HG03135 (cell line): Measurements from ENCODE around the gene CAMKMT.

ENCODE experiments used
- ATAC-seq: cut with Tn5 transposase; IDR thresholded peaks from one replicate; pipeline ENCODE4 v1.9.1; 2021; ENCODE audit warnings: mild to moderate bottlenecking, moderate library complexity; ENCODE audit not compliant: unreplicated experiment

The CAMKMT gene

DNA sequence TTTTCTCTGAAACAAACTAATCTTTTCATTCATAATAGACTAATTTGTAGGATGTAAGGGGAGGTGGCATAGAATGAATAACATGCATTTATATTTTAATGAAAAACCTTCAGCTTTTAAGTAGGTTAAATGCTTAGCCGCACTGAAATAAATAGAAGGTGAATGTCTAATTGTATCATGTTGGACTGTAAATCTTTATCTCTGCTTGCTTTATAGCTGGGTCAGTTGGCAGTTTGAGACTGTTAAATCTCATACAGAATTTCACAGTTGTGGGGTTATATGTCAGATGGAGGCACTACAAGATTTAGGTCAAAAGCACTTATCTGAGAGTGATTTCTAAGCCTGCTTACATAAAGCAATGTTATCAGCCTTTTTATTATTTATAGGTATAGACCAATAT, 405.0 kb downstream of the CAMKMT start:
- no peak for ATAC-seq

DNA sequence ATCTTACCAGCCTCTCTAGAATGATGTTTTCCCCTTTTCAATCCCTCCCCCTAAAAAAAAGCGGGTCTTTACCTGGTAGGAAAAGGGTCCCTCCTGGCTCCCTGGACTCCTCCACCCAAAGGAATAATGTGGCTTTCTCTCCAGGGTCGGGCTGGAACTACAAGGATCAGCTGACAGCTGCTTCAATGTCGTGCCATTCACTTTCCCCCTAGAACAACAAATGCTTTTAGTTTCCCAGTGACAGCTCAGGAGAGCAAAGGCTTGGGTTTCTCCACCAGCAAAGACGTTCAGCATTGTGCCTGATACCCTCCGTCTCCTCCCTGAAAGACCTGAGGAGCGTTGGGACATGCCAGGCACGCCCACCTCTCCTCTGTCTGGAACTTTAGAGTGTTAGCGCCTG, 405.9 kb downstream of the CAMKMT start:
- no peak for ATAC-seq

DNA sequence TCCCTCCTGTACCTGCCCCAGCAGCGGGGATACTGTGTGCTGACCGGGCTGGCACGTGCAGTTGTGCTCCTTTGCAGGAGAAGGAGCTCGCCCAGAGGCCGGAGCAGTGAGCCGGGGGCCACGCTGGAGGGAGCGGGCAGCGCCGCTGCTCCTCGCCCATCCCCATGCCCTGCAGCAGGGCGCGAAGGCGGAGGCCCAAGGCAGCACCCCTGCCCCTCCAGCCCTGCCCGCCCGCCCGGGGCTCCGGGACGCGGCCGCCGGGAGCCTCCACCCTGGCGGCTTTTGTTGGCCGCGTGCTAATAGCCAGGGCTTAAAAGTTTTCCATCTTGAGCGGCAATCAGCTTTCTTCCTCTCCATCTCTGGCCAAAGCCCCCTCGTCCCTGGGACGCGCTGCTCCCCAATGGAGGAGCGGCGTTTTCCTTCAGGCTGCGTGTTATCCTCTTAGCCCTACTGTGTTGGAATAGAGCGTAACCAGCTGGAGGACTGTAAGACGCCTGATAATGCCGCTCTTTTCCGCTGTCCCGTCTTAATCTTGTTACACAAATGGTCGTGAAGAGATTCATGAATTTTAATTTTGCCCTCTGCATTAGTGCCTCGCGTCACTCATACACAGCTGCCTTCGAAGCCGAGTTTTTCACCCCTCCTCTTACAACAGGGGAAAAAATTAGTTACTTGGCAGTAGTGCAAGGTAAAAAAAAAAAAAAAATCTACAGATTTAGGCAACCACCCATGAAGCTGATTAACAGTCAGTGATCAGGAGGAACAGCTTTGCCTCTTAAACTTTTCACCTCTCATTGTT, 406.9 kb downstream of the CAMKMT start:
- no peak for ATAC-seq

DNA sequence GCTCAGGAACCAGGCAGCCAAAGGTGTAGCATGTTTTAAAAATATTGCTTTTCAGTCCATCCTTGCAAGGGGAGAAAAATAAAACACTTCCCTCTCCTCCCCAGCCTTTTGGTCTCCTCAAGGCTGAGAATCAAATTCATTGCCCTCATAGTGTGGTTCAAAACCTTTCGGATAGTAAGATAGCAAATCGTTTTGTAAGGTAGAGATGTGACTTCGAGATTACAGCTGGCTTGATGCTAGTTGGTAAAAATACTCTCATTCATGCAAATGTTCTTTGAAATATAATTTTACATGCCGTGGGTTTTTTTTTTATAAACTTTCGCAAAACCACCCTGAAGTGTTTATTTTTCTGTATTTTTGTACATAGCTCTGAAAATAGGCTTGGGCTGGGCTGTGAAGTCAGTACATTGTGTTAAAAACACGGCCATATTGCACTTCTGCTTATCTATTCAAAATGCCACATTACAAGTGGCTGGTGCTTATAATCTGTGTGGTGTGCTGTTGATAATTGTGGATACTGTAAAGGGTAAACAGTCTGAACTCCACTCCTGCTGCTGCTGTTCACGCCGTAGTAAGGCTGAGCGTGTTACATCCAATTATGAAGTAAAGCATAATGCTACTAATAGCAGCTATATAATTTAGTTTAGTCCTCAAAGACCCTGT, 407.7 kb downstream of the CAMKMT start:
- no peak for ATAC-seq

DNA sequence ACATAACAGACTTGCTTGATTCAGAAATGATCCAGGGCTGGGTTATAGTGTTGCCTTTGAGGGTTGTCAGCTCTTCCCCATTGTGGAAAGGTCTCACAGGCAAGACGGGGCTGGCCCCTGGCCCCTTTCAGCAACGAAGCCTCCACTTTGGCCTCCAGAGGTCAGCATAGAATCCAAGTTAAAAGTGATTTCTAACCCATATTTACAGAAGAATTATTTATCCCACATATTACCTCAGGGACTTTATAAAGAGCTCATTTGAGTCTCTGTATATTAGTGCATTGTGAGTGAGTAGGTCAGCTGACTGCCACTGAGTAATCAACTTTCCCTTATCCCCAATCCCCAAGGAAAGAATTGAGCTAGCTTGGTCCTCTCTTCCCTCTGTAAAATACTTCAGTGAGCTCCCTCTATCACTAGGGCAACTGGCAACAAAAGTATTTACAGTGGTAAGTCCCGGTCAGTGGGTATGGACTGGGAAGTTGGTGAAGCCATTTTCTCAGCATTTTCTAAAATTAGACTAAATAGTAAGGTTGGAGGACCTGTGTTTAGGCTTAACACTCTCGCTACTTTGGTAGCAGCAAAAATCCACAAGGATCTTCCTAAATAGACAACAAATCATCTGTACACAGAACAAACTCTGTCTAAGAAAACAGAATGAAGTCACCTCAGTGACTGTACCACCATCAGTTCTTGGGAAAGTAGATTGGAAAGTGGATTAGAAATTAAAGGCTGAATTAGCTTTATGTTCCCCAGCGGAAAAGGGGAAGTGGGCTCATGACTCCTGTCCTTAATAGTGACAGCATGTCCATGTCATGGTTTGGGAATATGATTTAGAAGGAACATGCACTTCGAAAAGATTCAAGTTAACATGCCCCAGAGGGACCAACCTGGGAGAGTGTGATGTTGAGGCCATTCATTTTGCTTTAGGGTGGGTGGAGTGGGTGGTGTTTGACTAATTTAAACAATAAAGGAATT, 408.8 kb downstream of the CAMKMT start:
- ATAC-seq, result no peak

DNA sequence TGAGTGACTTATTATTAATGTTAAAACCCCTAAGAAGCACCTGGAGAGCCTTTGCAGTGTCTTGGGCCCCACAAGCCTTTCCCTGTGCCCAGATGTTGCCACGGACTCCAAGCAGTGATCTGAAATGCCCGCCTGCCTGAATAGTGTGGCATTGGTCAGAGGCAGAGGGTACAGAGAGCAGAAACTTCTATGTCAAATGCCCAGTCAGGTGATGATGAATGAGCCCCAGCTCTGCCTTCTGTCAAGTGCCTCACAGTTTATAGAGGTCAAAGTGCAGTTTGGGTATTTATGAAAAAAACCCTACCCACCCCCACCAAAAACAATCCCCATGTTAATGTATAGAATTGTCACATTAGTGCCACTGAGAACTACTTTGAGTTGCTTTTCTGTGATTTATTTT, 409.8 kb downstream of the CAMKMT start:
- ATAC-seq, result no peak

DNA sequence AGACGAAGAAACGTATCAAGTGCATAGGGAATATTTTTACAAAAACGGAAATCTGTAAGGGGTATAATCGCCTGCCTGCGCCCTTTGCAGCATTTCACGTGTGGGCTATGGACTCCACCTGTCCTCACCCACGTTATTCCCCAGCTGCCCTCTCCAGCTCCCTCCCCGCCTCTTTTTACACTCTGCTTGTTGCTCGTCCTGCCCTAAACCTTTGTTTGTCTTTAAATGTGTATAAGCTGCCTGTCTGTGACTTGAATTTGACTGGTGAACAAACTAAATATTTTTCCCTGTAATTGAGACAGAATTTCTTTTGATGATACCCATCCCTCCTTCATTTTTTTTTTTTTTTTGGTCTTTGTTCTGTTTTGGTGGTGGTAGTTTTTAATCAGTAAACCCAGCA, 410.4 kb downstream of the CAMKMT start:
- no peak for ATAC-seq

DNA sequence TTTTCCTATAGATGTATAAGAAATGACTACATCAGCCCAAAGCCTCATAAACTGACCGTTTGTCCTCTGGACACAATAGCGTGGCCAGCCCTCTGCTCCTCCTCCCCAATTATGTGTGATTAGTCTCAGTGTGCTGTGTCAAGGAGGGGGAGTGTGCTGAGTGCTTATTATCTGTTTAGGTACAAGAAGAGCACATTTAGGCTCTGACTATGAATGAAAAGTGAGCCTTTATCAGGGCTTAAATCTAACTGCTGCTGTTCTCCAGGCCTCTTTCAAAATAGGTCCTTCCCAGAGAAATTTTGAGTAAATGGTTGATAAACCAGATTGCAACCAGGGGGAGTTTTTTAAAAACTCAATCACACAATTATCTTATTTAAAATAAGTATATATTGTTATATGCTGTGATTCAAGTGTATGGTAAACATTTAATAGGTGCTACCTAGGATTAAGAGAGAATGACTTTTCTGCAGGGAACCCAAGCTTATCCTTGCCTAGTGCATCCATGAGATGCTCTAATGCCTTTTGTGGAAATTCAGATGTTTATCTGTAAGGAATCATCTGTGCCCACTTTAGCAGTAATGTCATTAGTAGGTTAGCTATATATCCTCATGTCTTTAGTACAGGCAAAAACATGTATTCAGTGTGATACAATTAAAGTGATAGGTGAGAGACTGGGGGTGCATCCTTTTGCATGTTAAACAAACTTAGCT, 411.1 kb downstream of the CAMKMT start:
- no peak for ATAC-seq

DNA sequence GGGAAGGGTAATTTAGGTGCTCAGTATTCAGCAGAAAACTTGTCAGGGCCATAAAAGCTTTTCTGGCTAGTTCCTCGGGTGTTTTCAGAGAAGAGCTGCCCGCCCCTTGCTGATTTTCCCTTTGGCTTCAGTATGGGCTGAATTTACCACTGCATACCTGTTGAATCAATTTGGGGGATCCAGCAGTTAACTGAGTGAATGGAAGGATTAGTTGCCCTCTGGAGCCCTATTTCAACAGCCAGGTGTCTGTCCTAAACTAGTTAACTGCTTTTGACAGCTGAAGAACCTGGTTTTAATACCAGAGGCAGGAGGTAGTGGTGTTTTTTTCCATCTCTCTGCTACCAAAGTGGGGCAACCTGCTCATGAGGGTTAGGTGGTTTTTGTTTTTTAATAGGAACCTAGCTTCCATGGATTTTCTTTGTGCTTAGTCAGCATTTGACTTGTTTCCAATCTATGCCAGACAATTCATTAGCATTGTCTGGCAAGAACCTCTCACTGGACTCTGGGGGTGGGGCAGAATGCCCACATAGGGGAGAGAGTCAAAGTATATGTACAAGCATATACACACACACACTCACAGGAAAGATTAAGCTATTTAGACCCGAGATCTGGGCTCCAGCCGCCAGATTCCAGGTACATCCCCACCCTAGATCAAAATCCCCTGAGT, 413.2 kb downstream of the CAMKMT start:
- no peak for ATAC-seq

DNA sequence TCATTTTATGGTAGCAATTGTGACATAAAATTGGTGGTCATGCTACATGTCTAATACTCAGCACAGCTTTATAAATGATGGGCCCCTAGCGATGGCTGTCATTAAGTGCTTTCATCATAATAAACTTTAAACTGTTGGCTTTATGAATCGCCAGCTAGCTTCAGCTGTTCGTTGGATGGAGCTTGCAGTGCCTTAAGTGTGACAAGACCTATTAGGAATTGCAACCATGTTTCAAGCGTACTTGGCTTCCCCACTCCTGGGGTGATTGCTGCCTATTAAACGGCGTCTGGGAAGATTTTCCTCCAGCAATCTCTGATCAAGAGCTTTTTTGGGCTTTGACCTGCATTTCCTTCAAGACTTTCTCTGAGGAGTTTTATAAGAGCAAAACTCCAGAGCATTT, 415.3 kb downstream of the CAMKMT start:
- no peak for ATAC-seq

DNA sequence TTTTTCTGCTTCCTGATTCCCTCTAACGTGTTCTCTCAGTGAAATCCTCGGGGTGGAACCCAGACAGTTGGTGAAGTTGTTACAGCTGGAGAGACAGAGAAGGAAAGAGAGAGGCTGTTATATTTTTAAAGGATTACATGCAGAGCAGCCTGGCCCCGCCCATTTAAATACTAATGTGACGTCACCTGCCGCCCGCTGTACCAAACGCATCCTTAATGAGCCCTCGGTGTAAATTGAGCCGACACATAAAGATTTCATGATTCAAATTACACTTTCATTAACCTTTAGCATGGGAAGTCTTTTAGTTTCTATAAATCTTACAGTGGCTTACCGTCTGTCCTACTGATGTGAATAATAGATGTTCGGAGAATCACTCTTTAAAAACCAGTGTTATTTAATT, 415.8 kb downstream of the CAMKMT start:
- no peak for ATAC-seq

DNA sequence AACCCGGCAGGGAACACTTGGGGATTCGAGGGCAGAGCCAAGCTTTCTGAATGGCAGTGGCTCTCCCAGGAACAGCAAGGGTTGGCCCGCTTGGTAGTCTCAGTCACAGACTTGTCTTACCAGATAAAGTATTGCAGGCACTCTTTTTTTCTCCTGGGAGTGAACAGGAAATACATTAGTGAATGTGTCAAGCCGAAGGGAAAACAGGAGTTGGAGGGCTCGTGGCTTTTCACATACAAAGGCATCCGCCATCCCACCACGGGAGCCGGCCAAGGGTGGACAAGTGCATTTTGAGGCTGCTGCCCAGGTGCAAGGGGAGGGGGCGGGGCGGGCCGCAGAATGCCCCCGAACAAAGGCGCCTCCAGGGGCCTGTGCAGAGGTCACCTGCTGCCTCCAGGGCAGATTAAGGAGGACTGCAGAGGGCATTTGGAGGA, 416.5 kb downstream of the CAMKMT start:
- ATAC-seq, result peak; percentile 36

DNA sequence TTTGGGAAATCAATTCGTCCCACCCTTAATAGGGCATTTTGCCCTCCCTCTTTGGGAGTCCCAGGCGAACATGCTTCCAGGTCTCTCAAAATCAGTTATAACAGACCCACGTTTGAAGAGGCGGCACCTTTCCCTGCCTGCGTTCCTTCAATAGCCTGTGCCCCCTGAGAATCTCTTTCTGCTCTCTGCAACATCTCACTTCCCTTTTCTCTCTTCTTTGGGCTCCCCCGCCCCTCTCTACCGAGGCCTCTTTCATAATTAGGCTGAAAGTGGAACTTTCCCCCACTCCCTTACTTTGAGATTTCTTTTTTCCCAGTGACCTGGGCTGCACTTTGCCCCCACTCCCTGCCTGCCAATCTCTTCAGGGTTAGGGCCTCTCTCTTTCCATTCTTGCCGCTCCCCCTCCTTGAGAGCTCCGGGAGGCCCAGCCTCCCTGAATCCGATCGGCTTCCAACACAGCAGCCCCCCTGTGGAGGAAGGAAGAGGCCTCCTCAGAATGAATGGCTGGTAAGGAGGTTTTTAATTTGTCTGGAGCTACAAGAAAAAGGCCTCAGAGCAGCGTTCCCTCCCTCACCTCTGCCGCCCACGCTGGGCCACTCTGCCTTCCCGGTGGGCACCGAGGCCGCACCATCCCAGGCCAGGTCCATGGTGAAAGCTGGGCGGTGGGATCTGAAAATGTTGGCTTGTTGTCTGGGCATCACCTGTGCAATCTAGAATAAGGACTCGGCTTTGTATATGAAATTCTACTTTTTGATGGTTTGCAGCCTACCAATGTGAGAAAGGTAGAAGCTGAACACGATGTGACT, 417.1 kb downstream of the CAMKMT start:
- ATAC-seq, result peak; percentile 95

DNA sequence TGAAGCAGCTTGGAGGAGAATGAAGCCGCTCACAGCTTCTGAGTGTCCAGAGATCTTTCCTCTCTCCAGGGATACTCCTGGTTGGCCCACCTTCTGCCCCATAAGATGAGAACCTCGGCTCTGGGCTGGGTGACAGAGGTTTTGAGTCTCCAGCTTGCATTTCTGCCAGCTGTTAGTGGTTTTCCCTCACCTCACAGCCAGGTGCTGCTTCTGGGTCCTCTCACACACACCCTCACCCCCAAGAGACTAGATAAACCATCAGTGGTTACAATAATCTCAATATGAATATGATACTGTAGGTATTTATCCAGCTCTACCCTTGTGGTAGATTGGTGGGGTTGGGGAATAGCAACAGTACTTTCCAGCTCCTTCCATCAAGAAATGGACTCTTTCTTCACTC, 418.0 kb downstream of the CAMKMT start:
- no peak for ATAC-seq

DNA sequence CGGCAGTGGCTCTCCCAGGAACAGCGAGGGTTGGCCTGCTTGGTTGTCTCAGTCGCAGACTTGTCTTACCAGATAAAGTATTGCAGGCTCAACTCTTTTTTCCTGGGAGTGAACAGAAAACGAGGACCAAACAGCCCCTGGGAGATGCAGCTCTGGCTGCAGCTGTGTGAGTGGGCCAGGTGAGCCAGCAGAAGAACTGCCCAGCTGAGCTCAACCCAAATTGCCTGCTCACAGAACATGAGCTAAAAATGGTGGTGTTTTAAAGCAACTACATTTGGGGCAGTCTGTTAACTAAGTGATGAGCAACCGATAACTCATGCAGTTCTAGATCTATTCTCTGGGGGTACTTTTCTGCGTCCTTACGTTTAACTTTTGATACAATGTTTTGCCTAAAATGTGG, 418.7 kb downstream of the CAMKMT start:
- ATAC-seq, result no peak

DNA sequence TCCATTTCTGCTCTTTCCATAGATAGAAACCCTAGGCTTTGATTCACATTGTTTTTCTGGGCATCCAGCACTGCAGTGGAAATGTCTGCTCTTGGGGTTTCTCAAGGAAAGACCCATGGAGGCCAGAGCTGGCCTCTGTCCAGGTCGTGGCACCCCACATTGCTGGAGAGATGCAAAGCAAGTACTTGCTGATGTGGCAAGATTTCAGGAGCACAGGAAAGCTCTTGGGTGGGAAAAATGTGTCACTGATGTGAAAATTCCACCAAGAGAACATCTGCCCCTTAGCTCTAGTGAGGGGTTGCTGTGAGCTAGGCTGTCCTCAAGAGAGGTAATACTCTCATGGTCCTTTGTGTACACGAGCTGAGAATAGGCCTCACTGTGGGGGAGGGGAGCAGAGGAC, 423.7 kb downstream of the CAMKMT start:
- no peak for ATAC-seq

DNA sequence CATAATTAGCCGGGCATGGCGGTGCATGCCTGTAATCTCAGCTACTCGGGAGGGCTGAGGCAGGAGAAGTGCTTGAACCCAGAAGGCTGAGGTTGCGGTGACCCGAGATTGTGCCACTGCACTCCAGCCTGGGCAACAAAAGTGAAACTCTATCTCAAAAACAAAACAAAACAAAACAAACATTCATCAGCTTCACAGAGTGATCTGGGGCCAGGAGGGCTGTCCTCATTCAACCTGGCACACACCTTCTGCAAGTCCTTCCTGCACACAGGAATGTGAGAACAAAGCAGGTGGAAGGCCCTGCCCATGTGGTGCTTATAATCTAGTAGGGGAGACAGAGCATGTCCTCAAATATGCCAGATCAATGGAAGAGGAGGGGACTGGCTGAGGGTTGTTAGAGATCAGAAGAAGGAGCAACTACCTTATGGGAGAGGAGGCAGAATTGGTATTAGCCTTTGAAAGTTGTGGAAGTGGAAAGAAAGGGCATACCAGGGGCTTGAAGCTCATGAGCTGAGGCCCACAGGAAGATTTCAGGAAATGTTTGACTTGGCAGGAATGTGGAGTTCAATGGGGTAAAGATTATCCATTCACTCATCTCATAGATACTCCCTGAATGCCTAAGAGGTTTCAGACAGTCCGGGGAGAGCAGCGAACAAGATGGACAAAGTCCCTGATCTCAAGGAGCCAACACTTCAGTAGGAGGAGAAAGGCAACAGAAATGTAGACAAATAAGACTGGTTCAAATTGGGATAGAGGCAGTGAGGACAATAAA, 424.5 kb downstream of the CAMKMT start:
- ATAC-seq, result no peak

DNA sequence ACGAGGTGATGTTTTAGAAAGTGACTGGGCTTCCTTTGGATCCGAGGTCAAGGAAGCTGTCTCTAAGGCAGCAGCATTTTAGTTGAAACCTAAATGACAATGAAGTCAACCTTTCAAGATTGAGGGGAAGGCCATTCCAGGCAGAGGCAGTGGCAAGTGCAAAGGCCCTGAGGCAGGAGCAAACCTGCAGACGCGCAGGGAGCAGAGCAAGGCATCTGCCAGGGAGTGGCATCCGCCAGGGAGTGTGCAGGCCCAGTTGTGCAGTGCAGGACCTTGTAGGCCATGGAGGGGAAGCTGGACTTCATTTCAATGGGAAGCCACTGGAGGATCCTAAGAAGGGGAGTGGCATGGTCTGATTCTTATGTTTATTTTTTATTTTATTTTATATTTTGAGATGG, 425.1 kb downstream of the CAMKMT start:
- no peak for ATAC-seq

DNA sequence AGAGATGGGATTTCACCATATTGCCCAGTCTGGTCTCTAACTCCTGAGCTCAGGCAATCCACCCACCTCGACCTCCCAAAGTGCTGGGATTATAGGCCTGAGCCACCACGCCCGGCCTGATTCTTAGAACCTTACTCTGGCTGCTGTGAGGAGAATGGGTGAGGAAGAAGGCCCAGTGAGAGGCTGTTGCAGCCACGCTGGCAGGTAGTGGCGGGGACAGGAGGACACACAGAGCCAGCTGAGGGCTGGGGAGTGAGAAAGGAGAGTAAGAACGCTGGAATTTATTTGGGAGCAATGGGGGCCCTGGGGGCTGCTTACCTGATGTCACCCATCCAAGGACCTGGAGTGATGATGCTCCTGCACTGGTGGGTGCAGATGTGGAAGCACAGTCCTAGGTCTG, 425.9 kb downstream of the CAMKMT start:
- ATAC-seq, result no peak
